Parathyroid adenoma (tissue), 2 donors: ENCODE results near the gene WDR5.

Experiments
- H2AFZ ChIP-seq: fragments of 300-600 bp; sonication (generic); one replicate; pipeline ENCODE4 v1.7.0; 2017; ENCODE audit warnings: antibody characterized with exemption, mild to moderate bottlenecking
- H3K27ac ChIP-seq: fragments of 300-600 bp; sonication (generic); one replicate; pipeline ENCODE4 v1.7.0; 2017
- H3K27me3 ChIP-seq: fragments of 300-600 bp; sonication (generic); one replicate; pipeline ENCODE4 v1.7.0; 2017; ENCODE audit warnings: low read length; ENCODE audit not compliant: control insufficient read depth, insufficient read depth
- H3K36me3 ChIP-seq: fragments of 300-600 bp; sonication (generic); one replicate; pipeline ENCODE4 v1.7.0; 2017; ENCODE audit warnings: low read length; ENCODE audit not compliant: control insufficient read depth, insufficient read depth
- H3K4me1 ChIP-seq: fragments of 300-600 bp; sonication (generic); one replicate; pipeline ENCODE4 v1.7.0; 2017; ENCODE audit warnings: control low read depth
- H3K4me2 ChIP-seq: fragments of 300-600 bp; sonication (generic); one replicate; pipeline ENCODE4 v1.7.0; 2017; ENCODE audit warnings: low read length
- H3K4me3 ChIP-seq: fragments of 300-600 bp; sonication (generic); one replicate; pipeline ENCODE4 v1.7.0; 2017; ENCODE audit warnings: low read depth, low read length
- H3K79me2 ChIP-seq: fragments of 300-600 bp; sonication (generic); one replicate; pipeline ENCODE4 v1.7.0; 2017; ENCODE audit warnings: control low read depth
- H3K9ac ChIP-seq: fragments of 300-600 bp; sonication (generic); one replicate; pipeline ENCODE4 v1.7.0; 2017; ENCODE audit warnings: mild to moderate bottlenecking
- H3K9me3 ChIP-seq: fragments of 300-600 bp; sonication (generic); one replicate; pipeline ENCODE4 v1.7.0; 2017; ENCODE audit warnings: low read length; ENCODE audit not compliant: control insufficient read depth
- TF ChIP-seq, protein P1 (sequence below): fragments of 300-600 bp; sonication (generic); IDR thresholded peaks from one replicate; pipeline ENCODE4 v1.7.0; 2017; ENCODE audit warnings: antibody characterized with exemption, mild to moderate bottlenecking
- donor health status: primary hyperparathyroidism.

WDR5 gene

DNA sequence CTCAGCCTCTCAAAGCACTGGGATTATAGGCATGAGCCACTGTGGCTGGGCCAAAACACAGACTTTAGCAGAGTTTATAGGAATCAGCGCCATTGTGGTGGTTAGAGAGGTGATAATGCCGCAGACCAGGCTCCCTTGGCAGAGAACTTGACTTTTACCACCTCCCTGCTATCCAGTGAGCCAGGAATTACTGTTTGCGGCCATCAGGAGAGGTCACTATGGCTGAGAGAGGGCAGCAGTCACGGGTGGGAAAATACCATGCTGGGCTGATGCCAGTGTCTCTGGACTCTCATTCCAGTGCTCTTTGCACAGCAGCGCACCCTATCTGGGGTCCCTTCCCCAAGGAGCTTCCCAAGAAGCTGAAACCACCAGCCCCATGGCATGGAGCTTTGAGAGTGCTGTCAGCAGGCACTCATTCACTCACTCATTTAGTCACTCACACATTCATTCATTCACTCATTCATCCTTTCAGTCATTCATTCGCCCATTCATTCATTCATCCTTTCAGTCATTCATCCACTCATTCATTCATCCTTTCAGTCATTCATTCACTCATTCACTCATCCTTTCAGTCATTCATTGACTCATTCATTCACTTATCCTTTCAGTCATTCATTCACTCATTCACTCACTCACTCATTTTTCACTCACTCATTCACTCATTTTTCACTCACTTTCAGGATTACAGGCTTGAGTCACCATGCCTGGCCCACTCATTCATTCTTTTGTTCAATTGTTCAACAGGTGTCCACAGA is 55.8 kb downstream of the WDR5 start:
- no peaks in the 10 kb centered on the region for H3K36me3 ChIP-seq
- TF ChIP-seq, protein P1, sequence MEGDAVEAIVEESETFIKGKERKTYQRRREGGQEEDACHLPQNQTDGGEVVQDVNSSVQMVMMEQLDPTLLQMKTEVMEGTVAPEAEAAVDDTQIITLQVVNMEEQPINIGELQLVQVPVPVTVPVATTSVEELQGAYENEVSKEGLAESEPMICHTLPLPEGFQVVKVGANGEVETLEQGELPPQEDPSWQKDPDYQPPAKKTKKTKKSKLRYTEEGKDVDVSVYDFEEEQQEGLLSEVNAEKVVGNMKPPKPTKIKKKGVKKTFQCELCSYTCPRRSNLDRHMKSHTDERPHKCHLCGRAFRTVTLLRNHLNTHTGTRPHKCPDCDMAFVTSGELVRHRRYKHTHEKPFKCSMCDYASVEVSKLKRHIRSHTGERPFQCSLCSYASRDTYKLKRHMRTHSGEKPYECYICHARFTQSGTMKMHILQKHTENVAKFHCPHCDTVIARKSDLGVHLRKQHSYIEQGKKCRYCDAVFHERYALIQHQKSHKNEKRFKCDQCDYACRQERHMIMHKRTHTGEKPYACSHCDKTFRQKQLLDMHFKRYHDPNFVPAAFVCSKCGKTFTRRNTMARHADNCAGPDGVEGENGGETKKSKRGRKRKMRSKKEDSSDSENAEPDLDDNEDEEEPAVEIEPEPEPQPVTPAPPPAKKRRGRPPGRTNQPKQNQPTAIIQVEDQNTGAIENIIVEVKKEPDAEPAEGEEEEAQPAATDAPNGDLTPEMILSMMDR: no peak
- H3K27me3 ChIP-seq: no peaks in the 10 kb centered on the region
- no peak overlapping the region for H2AFZ ChIP-seq
- no peak overlapping the region for H3K27ac ChIP-seq
- no peaks in the 10 kb centered on the region for H3K79me2 ChIP-seq
- H3K4me3 ChIP-seq: no peak overlapping the region
- H3K4me1 ChIP-seq: no peaks in the 10 kb centered on the region
- no peak overlapping the region for H3K4me2 ChIP-seq
- H3K9me3 ChIP-seq: no peaks in the 10 kb centered on the region
- no peak overlapping the region for H3K9ac ChIP-seq

DNA sequence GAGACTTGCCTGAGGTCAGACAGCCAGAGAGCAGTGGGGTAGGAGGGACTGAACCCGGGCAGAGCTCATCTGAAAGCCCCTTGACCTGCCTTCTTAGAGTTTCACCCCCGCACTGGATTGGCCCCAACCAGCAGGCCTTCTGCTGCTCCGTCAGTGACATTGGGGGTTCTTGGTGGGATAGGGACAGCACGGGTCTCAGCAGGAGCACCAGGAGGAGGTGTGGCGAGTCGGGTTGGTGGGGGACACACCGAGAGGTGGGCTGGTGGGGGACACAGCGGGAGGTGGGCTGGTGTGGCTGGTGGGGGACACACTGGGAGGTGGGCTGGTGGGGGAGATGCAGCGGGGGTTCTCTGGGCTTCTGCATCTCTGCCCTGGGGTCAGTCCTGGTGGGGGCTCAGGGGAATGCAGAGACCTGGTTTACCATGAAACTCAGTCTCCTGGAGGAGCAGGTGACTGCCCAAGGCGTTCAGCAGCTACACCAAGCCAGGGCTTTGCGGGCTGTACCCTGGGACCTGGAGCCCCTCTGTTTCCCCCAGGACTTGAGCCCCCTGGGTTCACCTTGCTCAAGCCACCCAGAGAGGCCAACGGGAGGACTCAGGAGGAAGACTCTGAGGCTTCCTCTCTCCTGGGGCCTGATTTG is 56.5 kb downstream of the WDR5 start:
- Histone ChIP-seq H3K4me3 (no peak overlapping the region), H2AFZ (no peak overlapping the region), H3K36me3 (no peaks in the 10 kb centered on the region), H3K9ac (no peak overlapping the region), H3K79me2 (no peaks in the 10 kb centered on the region), H3K27me3 (no peaks in the 10 kb centered on the region), H3K4me1 (no peaks in the 10 kb centered on the region), H3K4me2 (no peak overlapping the region), H3K27ac (no peak overlapping the region), H3K9me3 (no peaks in the 10 kb centered on the region)
- TF ChIP-seq, protein P1: no peak

DNA sequence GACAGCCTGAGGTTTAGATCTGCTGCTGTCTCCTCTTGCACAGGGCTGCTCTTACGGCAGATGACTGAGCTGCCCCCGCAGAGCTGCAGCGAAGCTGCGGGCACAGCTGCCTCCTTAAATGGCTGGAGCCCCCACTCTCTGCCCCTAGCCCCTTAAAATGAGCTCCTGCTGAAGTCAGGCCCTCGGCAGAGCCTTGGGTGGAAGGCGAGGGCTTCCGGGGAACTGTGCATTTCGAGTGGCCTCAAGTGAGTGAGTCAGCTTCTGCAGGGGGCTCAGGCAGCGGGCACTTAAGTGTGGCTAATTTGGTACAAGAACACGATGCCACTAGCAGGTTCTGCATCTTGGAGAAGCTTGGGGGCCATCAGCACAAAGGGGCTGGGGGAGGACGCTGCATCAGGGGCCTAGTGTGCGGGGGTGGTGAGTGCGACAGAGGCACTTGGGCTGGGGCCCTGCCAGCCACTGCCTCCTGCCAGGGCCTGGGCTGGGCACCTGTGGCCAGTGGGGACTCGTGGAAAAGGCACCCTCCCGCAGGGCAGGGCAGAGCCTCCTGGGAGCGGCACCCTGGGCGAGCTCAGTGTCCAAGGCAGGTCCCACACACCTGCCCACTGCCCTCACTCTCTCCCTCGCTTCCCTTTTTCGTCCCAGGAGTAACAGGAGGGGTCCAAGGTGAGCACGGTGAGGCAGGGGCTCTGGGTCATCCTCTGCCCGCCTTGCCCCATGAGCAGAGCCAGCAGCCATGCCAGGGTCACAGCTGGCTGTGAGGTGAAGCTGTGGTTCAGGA is 57.3 kb downstream of the WDR5 start:
- Histone ChIP-seq H3K27me3 (no peaks in the 10 kb centered on the region), H2AFZ (no peak overlapping the region), H3K4me2 (no peak overlapping the region), H3K36me3 (no peaks in the 10 kb centered on the region), H3K4me3 (no peak overlapping the region), H3K79me2 (no peaks in the 10 kb centered on the region), H3K9me3 (no peaks in the 10 kb centered on the region), H3K9ac (no peak overlapping the region), H3K4me1 (no peaks in the 10 kb centered on the region), H3K27ac (no peak overlapping the region)
- TF ChIP-seq, protein P1: no peak

DNA sequence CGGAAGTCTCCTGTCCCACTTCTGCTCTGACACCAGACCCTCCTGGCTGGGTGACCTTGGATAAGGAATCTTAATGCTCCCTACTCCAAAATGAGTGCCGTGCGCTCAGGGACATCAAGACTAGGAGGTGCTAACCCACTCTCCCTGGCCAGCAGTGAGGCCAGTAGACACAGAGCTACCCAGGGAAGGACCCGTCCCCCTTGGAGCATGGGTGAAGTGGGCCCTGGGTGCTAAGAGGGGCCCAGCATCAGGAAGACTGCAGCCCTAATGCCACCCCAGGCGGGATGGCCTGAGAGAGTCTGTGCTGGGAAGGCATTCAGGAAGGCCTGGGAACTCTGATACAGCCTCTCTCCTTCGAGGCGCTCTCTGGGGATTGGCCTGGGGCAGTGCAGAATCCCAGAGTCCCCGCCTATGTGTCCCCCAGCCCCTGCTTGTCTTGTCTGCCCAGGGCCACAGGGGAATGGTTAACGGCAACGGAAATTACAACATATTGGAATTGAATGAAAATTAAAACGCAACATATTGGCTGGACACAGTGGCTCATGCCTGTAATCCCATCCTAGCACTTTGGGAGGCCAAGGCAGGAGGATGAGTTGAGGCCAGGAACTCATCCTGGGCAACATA is 58.1 kb downstream of the WDR5 start:
- H3K27ac ChIP-seq: no peak overlapping the region
- no peaks in the 10 kb centered on the region for H3K4me1 ChIP-seq
- H3K9me3 ChIP-seq: no peaks in the 10 kb centered on the region
- H3K27me3 ChIP-seq: no peaks in the 10 kb centered on the region
- H3K36me3 ChIP-seq: no peaks in the 10 kb centered on the region
- no peak overlapping the region for H2AFZ ChIP-seq
- TF ChIP-seq, protein P1: no peak
- no peak overlapping the region for H3K4me2 ChIP-seq
- no peaks in the 10 kb centered on the region for H3K79me2 ChIP-seq
- H3K9ac ChIP-seq: no peak overlapping the region
- H3K4me3 ChIP-seq: no peak overlapping the region
